CMK (cell line): Measurements from ENCODE around the gene MAP2K7.
"Not testable (repeated sequence)": the region's sequence is repeated elsewhere in the genome, so short reads cannot be mapped to it uniquely, and the experiment has no call there.

Experiments
- DNase-seq: peaks from one replicate; pipeline ENCODE4 v3.0.0-alpha.2; 2010; ENCODE audit warnings: low read depth

The MAP2K7 gene

DNA sequence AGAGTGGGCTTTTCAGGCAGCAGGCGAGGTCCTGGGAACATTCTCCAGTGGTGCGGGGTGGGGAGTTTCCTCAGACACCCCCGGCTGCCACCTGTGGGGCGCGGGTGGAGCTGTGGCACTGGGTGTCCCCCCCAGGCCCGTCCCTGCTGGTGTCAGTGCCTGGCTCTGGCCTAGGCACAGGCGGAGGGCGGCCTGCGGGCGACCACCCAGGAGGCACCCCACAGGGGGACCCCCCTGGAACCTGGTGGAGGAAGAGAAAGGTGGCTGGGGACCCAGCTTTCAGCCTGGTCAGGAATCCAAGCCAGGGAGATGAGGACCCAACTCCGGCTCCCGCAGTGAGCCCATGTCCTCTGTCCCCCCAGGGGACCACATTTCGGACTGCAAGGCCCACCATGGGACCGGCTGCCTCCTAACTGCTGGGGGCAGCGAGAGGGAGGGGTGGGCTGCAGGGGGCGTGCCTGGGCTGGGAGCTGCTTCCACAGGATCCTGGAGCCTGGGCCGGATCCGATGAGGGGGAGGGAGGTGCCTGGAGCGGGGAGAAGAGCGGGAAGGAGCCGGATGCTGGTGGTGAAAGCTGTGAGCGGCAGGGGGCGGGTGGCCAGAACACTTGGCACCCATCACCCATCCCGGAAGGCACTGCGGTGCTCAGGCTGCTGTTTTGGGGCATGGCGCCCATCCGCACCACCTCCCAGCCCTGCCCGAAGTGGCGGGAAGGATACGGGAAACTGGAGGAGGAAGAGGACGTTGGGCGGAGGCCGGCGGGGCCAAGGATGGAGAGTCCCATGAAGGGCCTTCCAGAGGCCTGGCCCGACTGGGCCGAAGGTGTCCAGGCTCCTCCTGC is 27.8 kb downstream of the MAP2K7 start:
- DNase-seq = no peak

- DNase-seq = no peak
Measured at GRCh38 chr19:7932276-7932929, 28.7 kb downstream of the MAP2K7 start.

DNA sequence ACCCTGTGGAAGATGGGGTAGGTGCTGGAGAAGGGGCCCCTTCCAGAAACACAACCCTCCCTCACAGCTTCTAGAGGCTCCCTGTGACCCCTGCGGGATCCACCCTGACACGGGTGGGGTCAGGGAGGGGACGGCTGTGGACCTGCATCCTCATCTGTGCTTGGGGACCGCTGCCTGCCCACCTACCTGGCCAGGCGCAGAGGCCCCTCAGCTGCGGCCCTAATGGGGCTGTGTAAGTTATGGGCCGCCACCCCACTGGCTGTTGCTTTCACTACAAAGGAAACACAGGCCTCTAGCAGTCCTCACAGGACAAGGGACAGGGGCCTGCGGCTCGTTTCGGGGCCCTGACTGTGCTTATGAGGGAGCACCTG is 29.2 kb downstream of the MAP2K7 start:
- DNase-seq = no peak

- DNase-seq = no peak
Measured at GRCh38 chr19:7933411-7933810, 29.7 kb downstream of the MAP2K7 start.

DNA sequence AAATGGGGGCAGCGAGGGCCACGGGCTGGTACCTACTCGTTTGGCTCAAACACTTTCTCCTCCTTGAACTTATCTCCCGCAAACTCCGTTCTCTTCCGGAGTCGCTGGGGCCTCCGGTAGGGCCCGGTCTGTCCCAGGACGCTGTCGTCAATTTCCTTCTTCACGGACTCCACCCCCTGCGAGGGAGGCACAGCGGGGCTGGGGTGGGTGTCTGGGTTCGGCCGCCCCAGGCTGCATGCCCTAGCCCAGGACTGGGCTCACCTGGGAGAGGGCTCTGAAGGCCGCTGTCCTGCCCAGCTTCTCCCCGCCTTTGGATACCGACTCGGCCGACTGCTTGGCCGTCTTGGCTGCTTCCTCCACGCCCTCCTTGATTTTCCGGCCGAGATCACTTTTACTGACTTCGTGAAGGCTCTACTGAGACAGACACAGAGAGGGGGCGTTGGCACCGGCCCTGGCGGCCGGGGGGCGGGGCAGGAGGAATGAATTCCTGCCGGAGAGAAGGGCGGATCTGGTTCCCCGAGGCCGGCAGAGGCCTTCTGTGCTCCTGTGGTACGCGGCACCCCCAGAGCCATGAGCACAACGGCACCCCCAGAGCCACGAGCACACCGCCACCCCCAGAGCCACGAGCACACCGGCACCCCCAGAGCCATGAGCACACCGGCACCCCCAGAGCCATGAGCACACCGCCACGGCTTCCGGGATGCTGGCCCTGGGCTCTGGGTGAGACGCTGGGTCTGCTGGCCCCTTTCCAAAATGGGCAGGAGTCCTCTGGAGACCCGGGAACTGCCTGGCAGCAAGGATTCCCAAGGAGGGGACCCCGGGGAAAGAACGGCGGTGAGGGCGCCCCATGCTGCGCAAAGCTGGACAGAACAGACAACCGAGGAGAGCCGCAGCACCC is 30.4 kb downstream of the MAP2K7 start:
- DNase-seq = no peak

GRCh38 chr19:7934766-7935165 is 31.1 kb downstream of the MAP2K7 start:
- DNase-seq = no peak

DNA sequence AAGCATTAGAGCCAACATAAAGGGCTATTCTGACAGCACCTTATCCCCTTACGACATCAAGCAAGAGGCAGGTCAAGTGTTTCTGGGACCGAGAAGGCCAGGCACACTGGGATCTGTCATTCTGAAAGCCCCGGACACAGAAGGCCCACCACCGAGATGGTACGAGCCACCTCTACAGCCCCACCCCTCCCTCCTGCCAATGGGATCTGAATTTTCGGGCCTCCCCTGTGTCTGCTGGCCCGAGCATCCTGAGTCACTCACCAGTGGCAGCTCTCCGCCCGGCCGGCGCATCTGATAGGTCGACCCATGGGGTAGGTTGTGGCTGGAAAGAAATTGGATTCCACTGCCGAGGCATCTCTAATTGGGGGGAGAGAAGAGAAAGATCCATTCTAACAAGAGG is 37.2 kb downstream of the MAP2K7 start:
- no peak for DNase-seq

- no peak for DNase-seq
Measured at GRCh38 chr19:7941895-7942596, 38.4 kb downstream of the MAP2K7 start.

DNA sequence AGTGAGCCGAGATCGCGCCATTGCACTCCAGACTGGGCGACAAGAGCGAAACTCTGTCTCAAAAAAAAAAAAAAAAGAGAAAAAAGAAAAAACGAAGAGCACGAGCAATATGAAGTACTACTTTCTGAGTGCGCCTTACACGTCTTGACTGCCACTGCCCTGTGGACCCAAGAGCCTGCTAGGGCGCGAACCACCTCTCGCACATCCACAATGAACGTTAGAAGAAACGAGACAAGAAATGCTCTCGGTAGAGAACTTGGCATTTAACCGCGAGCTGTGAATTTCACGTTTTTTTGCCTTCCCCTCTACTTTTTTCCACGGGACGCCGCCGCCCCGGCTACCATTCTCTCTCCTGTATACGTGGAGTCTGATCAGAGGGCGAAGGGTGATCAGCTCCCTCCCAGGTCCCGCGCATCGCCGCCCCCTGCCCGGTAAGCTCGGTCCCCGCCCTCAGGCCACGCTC is 39.3 kb downstream of the MAP2K7 start:
- no peak for DNase-seq

GRCh38 chr19:7943444-7944176 is 39.9 kb downstream of the MAP2K7 start, which contains the start of gene TIMM44:
Gene TIMM44 (minus strand): TSS chr19:7943666. CDS start chr19:7943651, 15 bp downstream.
- peak; percentile 98 for DNase-seq

GRCh38 chr19:7944177-7944761 is 40.6 kb downstream of the MAP2K7 start:
- peak; percentile 73 for DNase-seq

DNA sequence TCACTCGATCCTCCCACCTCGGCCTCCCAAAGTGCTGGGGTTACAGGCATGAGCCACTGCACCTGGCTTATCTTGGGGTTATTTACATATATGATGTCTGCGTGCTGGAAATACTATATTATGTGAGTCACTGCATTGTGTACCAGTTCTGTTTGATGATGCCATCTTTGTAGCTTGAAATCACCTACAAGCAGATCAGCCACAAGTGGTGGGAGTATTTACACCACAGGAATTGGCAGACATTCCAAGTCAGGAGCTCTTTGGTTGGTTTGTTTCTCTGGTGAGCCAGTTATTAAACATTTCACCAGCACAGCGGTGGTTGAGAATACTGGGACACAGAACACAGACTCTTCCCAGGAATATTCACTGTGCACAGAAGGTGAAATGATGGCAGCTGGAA is 44.3 kb downstream of the MAP2K7 start:
- DNase-seq = no peak

DNA sequence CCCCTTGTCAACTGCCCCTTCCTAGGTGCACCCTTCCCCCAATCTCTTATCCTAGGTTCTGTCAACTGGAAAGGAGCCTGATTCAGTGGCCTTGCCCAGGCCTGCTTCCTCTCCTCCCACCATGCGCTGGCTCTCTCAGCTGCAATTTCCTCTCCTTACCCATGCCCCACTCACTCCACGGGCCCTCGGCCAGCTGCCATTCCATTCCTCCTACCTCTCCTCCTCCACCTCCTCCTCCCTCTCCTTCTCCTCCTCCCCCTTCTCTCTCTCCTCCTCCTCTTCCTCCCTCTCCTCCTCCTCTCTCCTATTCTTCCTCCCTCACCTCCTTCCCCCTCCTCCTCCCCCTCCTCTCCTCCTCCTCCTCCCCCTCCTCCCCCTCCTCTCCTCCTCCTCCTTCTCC is 49.4 kb downstream of the MAP2K7 start:
- DNase-seq = no peak

DNA sequence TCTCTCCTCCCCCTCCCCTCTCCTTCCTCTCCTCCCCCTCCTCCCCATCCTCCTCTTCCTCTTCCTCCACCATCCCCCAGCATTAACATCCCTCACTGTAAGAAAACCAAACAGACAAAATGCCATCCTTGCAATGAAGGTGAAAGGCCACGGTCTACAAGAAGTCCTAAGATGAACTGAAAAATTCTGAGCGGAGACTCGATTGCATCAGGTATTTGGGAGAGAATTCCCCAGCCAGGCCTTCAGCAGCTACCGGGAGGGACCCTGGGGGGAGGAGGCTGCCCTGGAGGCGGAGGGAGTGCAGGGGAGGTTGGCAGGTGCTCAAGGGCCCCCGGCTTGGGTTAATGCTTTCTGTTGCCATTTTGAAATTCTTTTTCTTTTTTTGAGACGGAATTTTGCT is 49.9 kb downstream of the MAP2K7 start:
- DNase-seq = no peak

DNA sequence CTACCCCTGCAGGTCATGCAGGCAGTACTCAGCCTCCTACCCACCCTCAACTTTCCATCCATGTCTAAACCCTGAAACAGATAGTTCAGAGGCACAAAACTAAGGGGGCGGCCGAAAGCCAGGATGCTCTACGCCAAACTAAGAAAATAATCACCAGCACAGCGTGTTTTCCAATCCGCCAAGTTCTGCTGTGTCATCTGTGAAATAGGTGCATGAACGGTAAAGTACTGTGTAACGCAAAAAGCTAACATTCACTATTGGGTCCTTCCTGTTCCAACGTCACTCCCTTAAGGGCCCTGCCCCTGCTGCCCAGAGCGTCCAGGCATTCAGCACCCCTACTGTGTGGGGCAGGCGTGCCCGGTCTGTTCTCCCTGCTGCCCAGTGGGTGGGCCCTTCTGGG is 52.0 kb downstream of the MAP2K7 start:
- DNase-seq = no peak

- DNase-seq = no peak
Measured at GRCh38 chr19:7959211-7959610, 55.5 kb downstream of the MAP2K7 start.

DNA sequence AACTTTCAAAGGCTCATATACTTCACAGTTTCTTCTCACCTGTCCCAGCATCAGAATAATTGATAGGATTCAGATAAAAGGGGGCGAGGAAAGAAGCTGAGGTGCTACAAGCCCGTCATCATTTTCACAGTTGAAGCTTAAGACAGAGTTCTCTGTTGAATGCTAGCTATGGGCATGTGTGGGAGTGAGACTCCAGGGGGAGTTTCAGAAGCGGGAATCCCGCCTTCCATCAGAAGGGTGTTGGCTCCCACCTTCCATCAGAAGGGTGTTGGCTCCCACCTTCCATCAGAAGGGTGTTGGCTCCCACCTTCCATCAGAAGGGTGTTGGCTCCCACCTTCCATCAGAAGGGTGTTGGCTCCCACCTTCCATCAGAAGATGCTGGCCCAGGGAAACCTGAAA is 57.4 kb downstream of the MAP2K7 start:
- not testable (repeated sequence) for DNase-seq

GRCh38 chr19:7961920-7962626 is 58.4 kb downstream of the MAP2K7 start:
- DNase-seq = no peak

DNA sequence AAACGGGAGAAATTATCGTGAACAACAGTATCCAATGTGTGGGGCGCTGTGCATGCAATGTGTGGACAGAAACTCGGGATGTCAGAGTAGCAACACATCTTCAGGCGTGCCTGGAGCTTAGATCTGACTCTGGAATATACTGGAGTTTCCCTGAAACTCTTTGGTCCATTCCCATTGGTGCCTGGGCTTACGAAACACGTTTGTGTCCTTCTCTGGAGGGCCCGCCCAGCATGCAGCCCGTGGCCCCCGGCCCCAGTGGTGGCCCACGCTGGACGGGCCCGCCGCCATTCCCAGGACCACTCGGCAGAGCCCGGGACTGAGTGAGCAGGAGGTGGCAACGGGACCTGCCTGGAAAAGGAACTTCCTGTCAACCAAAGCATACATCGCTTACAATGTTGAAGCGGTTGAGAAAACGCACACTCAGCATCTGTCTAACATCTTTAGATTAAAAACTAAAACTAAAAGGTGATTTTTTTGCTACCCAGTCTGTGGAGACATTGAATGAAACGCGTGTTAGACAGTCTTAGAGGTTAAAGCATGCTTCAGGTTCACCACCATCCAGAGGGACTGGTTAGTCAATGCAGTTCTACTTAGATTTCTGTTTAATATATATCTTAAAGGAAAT is 59.1 kb downstream of the MAP2K7 start:
- no peak for DNase-seq

GRCh38 chr19:7963566-7963965 is 59.9 kb downstream of the MAP2K7 start:
- no peak for DNase-seq
